Adrenal gland (tissue), 5 donors: ENCODE measurements around the gene PBX2.

Source experiments
- POLR2A ChIP-seq, 2 donors: fragments of 450-650 bp; IDR thresholded peaks; one replicate each; pipeline ENCODE4 v1.6.1; 2017; ENCODE audit warnings: antibody characterized with exemption in 2 of 2, mild to moderate bottlenecking in 2 of 2, moderate library complexity in 1 of 2
- TF ChIP-seq, protein P1 (sequence below), 6 experiments: fragments of 450-650 bp in 4 of 6; fragments of 200-600 bp in 2 of 6; sonication (generic) in 1 of 6; IDR thresholded peaks; 1 replicate in 5 of 6; 2 replicates in 1 of 6; pipeline versions ENCODE4 v1.5.1 to v1.8.0; 2016 to 2021; ENCODE audit warnings: antibody characterized with exemption in 6 of 6, mild to moderate bottlenecking in 2 of 6, moderate library complexity in 1 of 6
- donor health status: DM: no; HTN: no; CAD: no.

DNA sequence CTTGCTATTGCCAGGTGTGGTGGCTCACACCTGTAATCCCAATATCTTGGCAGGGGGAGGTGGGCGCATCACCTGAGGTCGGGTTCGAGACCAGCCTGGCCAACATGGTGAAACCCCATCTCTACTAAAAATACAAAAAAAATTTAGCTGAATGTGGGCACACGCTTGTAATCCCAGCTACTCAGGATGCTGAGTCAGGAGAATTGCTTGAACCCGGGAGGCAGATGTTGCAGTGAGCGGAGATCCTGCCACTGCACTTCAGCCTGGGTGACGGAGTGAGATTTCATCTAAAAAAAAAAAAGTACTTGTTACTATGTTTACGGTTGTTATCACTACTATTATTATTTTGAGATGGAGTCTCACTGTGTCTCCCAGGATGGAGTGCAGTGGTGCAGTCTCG is 33.1 kb downstream of the PBX2 start:
- no peak for TF ChIP-seq POLR2A (IDR thresholded peaks at IDR 0.05)
- TF ChIP-seq, protein P1, sequence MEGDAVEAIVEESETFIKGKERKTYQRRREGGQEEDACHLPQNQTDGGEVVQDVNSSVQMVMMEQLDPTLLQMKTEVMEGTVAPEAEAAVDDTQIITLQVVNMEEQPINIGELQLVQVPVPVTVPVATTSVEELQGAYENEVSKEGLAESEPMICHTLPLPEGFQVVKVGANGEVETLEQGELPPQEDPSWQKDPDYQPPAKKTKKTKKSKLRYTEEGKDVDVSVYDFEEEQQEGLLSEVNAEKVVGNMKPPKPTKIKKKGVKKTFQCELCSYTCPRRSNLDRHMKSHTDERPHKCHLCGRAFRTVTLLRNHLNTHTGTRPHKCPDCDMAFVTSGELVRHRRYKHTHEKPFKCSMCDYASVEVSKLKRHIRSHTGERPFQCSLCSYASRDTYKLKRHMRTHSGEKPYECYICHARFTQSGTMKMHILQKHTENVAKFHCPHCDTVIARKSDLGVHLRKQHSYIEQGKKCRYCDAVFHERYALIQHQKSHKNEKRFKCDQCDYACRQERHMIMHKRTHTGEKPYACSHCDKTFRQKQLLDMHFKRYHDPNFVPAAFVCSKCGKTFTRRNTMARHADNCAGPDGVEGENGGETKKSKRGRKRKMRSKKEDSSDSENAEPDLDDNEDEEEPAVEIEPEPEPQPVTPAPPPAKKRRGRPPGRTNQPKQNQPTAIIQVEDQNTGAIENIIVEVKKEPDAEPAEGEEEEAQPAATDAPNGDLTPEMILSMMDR (IDR thresholded peaks at IDR 0.05): no peak
